ENCODE measurements around the gene THOP1.

DNA sequence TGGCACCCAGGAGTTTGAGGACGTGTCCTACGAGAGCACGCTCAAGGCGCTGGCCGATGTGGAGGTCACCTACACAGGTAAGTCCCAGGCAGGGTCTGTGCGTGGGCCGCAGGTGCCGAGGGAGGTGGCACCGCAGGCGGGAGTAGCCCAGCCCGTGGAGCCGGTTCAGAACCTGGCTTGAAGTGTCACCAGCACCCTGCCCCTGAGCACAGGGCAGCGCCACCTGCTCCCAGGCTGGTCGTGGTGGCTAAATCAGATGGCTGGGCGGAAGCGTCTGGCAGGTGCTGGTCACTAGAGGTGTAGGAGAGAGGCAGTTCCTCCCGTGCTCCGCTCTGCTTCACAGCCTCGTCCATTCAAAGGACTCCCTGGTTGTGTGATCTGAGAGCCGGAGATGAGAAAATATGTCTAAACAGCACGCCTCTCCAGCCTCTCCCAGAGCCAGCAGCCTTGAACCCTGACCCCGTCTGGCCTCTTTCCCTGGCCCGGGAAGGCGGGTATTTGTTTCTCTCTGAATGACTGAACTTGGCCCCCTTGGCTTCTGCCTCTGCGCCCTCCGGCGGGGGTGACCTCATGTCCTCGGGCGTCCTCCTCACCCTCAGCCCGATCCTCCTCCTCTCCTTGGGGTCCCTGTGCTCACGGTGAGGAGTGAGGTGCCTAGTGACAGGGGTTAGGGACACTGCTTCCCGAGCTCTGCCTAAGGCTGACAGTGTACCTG, 5.4 kb downstream of the THOP1 start:
- TF ChIP-seq, protein P1, sequence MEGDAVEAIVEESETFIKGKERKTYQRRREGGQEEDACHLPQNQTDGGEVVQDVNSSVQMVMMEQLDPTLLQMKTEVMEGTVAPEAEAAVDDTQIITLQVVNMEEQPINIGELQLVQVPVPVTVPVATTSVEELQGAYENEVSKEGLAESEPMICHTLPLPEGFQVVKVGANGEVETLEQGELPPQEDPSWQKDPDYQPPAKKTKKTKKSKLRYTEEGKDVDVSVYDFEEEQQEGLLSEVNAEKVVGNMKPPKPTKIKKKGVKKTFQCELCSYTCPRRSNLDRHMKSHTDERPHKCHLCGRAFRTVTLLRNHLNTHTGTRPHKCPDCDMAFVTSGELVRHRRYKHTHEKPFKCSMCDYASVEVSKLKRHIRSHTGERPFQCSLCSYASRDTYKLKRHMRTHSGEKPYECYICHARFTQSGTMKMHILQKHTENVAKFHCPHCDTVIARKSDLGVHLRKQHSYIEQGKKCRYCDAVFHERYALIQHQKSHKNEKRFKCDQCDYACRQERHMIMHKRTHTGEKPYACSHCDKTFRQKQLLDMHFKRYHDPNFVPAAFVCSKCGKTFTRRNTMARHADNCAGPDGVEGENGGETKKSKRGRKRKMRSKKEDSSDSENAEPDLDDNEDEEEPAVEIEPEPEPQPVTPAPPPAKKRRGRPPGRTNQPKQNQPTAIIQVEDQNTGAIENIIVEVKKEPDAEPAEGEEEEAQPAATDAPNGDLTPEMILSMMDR (IDR thresholded peaks at IDR 0.05; ENCODE audit: low read depth, low read length, poor library complexity, severe bottlenecking) = no peak
- no peak for TF ChIP-seq EZH2phosphoT487 (IDR thresholded peaks at IDR 0.05; ENCODE audit: borderline replicate concordance, low read length)
